ENCODE results near the gene ERBIN. TPM values are rescaled to one million over a fixed set of nuclear protein-coding genes. Genes with fewer than 3 reads are reported as not detected.

The ERBIN gene
- total and polyA plus RNA-seq, 2 of the 13 experiments (the other 11 are each of a cell fraction or from before 2014, with no cell fraction given), result 14.4 to 41.7 TPM

DNA sequence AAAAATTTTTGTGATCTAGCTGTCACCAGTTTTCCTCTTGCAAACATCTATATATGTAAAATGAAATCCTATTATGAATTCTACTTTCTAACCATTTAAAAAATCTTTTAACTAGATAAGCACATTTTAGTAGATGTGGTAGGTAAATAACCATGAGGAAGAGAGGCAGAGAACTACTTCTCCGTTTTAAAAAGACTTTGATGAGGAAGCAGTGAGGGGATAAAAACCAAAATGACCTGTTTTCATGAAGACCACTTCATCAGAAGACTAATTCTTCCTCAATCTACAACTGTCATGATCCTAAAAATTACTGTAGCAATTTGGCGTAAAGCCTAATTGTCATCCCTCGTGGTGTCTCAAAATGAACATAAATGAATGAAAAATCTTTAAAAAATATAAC, 15.7 kb upstream of the ERBIN start:
- no peak for TF ChIP-seq ARHGAP35 (CRISPR knock-in tag; IDR thresholded peaks at IDR 0.05; ENCODE audit: borderline replicate concordance)
- no peak for TF ChIP-seq HOXA3 (CRISPR knock-in tag; IDR thresholded peaks at IDR 0.05)
- TF ChIP-seq ZNF747 (CRISPR knock-in tag; IDR thresholded peaks at IDR 0.05; ENCODE audit: borderline replicate concordance), result no peak
- TF ChIP-seq BCL6 (CRISPR knock-in tag; IDR thresholded peaks at IDR 0.05), result no peak
- TF ChIP-seq PRPF4 (IDR thresholded peaks at IDR 0.05; ENCODE audit: low read depth, low read length, poor library complexity, severe bottlenecking), result no peak
- no peak for TF ChIP-seq CEBPB (IDR thresholded peaks at IDR 0.05; ENCODE audit: borderline replicate concordance, low read depth, low read length)
- no peak for TF ChIP-seq ZBTB33 (CRISPR knock-in tag; IDR thresholded peaks at IDR 0.05)
- TF ChIP-seq ZNF761 (CRISPR knock-in tag; conservative IDR thresholded peaks at IDR 0.05), result no peak
- no peak for TF ChIP-seq ZNF652 (CRISPR knock-in tag; IDR thresholded peaks at IDR 0.05; ENCODE audit: borderline replicate concordance, low read depth)
- no peak for TF ChIP-seq DNMT3B (CRISPR knock-in tag; conservative IDR thresholded peaks at IDR 0.05)
- TF ChIP-seq ZNF576 (CRISPR knock-in tag; IDR thresholded peaks at IDR 0.05), result no peak
- H3K4me2 ChIP-seq (ENCODE audit: low read depth, low read length), result no peak overlapping the region
- ChIA-PET CTCF (ENCODE audit: low intra/inter-chr PET ratio, low total read pairs) (no interaction called here), POLR2A (no interaction called here)
- BruUV-seq (replicated peaks), result no TSS peak
- peaks cover 26% of the 10 kb centered on the region for H3K4me1 ChIP-seq (ENCODE audit: insufficient read depth, low read length)
- no peak overlapping the region for H2AFZ ChIP-seq (ENCODE audit: low read length)
- H3K4me3 ChIP-seq (replicated peaks in 1 of 3; ENCODE audit: insufficient read depth in 1 of 3, low read depth in 2 of 3, low read length in 3 of 3), result no peak overlapping the region
- no peaks in the 10 kb centered on the region for H3K9me3 ChIP-seq (ENCODE audit: low read length)
- 47% methylated on average over 3 of the region's 3 CpGs for WGBS (ENCODE audit: low lambda C conversion rate)
- H3K36me3 ChIP-seq (replicated peaks in 1 of 2; ENCODE audit: control insufficient read depth in 1 of 2, insufficient read depth in 2 of 2, low read length in 2 of 2), result no peaks in the 10 kb centered on the region
- H3K79me2 ChIP-seq (ENCODE audit: insufficient read depth, low read length), result no peaks in the 10 kb centered on the region
- no peaks in the 10 kb centered on the region for H4K20me1 ChIP-seq (ENCODE audit: insufficient read depth, low read length)
- ATAC-seq (no peak), DNase-seq (ENCODE audit: low spot score) (no peak), FAIRE-seq (no peak)
- in situ Hi-C loops (cut with HindIII; ENCODE audit: extremely low pct_ligation_motif_present, low pct_unique_long_range_greater_than_20kb) (no loop called here), intact Hi-C loops (cut with micrococcal nuclease; ENCODE audit: unreplicated experiment) (loop anchor here (5.0 kb wide), 1 partner anchor 48 kb away; no protein-coding TSS in a partner anchor)
- H3K27ac ChIP-seq (ENCODE audit: extremely low read length, insufficient read depth, low read length), result no peak overlapping the region
- H3K27me3 ChIP-seq (ENCODE audit: control insufficient read depth in 1 of 2, insufficient read depth in 2 of 2, low read length in 2 of 2), result no peaks in the 10 kb centered on the region
- no peak overlapping the region for H3K9ac ChIP-seq (ENCODE audit: insufficient read depth, low read depth, low read length)

All from HepG2 (cell line).